Ovary (tissue), 9 donors: ENCODE measurements around the gene MCM7. TPM values are rescaled to one million over a fixed set of nuclear protein-coding genes. Genes with fewer than 3 reads are reported as not detected.

Source experiments
- DNase-seq, 5 donors: peaks; one replicate each; pipeline ENCODE4 v3.0.0-alpha.2; 2019 to 2020
- H3K27ac ChIP-seq, 2 donors: fragments of 200-600 bp; one replicate each; pipeline versions ENCODE4 v1.5.1 to v1.8.0; 2019 to 2022
- H3K27me3 ChIP-seq: fragments of 200-600 bp; one replicate; pipeline ENCODE4 v1.8.0; 2022
- H3K36me3 ChIP-seq: fragments of 200-600 bp; sonication (generic); one replicate; pipeline ENCODE4 v1.5.1; 2019
- H3K4me1 ChIP-seq: one replicate; pipeline ENCODE4 v1.8.1; 2013; ENCODE audit warnings: mild to moderate bottlenecking, moderate library complexity; ENCODE audit not compliant: insufficient read depth
- H3K4me3 ChIP-seq: fragments of 200-600 bp; sonication (generic); one replicate; pipeline ENCODE4 v1.5.1; 2017
- H3K9me3 ChIP-seq, 2 donors: fragments of 200-600 bp in 1 of 2; sonication (generic) in 1 of 2; one replicate each; pipeline versions ENCODE4 v1.5.1 to v1.8.1; 2013 to 2019; ENCODE audit warnings: mild to moderate bottlenecking in 1 of 2, moderate library complexity in 1 of 2
- EP300 ChIP-seq: sonication (generic); formaldehyde crosslinking; IDR thresholded peaks from one replicate; pipeline ENCODE4 v1.6.1; 2017; ENCODE audit warnings: antibody characterized with exemption
- POLR2A ChIP-seq: fragments of 450-650 bp; IDR thresholded peaks from one replicate; pipeline ENCODE4 v1.6.1; 2017; ENCODE audit warnings: antibody characterized with exemption, mild to moderate bottlenecking, moderate library complexity
- WGBS, 3 donors: extraction: QIAGEN DNeasy Blood & Tissue Kit in 1 of 3; methylation state at CpG; one replicate each; pipeline versions ENCODE4 v1.1.5 to v1.1.7; 2013 to 2017; 5-methylcytosine and 5-hydroxymethylcytosine counted together
- intact Hi-C, 4 donors: fragments of 100-400 bp; cut with DNase I; formaldehyde crosslinking; loops; one replicate each; pipeline versions ENCODE4 v1.11.0 to v1.15.1; 2022 to 2023
- polyA plus RNA-seq, 2 donors: library from polyadenylated mRNA; stranded (reverse); fragments of 200-250 nt in 1 of 2; fragments of 350-450 nt in 1 of 2; fragmentation: Illumina TruSeq in 1 of 2; extraction: RNeasy Lipid Tissue Mini Kit (QIAGEN cat#74804) in 1 of 2; gene quantifications; one replicate each; pipeline ENCODE4 v1.2.3, GENCODE V29; 2013 to 2014
- total RNA-seq, 7 donors: library from RNA; depleted of rRNA in 2 of 7; stranded (reverse); fragments of >200 nt in 2 of 7; fragmentation: NEBNext Ultra II Directional in 3 of 7; extraction: Animal tissue kit (Norgen Biotek cat#: 25700) in 3 of 7; gene quantifications; one replicate each; pipeline versions ENCODE4 v1.1.0 to v1.2.4, GENCODE V29; 2016 to 2023
- TF ChIP-seq, protein P1 (sequence below), 3 donors: fragments of 450-650 bp in 2 of 3; fragments of 200-600 bp in 1 of 3; IDR thresholded peaks; one replicate each; pipeline versions ENCODE4 v1.5.1 to v1.8.0; 2016 to 2022; ENCODE audit warnings: antibody characterized with exemption in 3 of 3, mild to moderate bottlenecking in 1 of 3
- donor health status: DM: no; HTN: no; CAD: no; lungs with moderate emphysema.
- donor health status: DM: no; HTN: no; CAD: no.
- donor health status: Bipolar disorder and iron deficiency.
- donor health status: DM: yes; HTN: yes; CAD: no.
- donor health status: DM: no; HTN: no; CAD: no.
- donor health status: DM: yes; HTN: yes; CAD: no.

MCM7 gene
- total and polyA plus RNA-seq, 9 donors: 24.4 to 79.7 (median 44.1) TPM

DNA sequence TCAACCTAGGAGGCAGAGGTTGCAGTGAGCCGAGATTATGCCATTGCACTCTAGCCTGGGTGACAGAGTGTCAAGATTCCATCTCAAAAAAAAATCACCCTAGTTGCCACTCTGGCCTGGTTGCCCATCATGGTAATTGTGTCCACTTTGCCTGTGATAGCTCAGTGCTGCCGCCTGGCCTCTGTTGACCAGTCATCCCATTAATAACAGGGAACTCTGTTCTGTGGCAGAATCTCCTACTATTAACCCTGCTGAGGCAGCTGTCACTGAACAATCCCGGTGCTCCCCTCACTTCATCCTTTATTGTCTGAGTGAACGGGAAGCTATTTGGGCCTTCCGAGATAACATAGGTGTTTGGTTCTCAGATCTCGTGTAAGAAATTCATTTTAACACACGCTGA, 34.2 kb downstream of the MCM7 start:
- WGBS, 3 donors: 76 to 85% (median 85%) methylated on average over 7 of the region's 7 CpGs
- peaks cover 5% of the 10 kb centered on the region for H3K4me1 ChIP-seq
- no peak overlapping the region for H3K27ac ChIP-seq
- H3K9me3 ChIP-seq: peaks cover 6 to 14% of the 10 kb centered on the region in 2 donors
- DNase-seq: no peak
- TF ChIP-seq EP300 (no peak), POLR2A (no peak)
- TF ChIP-seq, protein P1, sequence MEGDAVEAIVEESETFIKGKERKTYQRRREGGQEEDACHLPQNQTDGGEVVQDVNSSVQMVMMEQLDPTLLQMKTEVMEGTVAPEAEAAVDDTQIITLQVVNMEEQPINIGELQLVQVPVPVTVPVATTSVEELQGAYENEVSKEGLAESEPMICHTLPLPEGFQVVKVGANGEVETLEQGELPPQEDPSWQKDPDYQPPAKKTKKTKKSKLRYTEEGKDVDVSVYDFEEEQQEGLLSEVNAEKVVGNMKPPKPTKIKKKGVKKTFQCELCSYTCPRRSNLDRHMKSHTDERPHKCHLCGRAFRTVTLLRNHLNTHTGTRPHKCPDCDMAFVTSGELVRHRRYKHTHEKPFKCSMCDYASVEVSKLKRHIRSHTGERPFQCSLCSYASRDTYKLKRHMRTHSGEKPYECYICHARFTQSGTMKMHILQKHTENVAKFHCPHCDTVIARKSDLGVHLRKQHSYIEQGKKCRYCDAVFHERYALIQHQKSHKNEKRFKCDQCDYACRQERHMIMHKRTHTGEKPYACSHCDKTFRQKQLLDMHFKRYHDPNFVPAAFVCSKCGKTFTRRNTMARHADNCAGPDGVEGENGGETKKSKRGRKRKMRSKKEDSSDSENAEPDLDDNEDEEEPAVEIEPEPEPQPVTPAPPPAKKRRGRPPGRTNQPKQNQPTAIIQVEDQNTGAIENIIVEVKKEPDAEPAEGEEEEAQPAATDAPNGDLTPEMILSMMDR (IDR thresholded peaks at IDR 0.05): no peak
- peaks cover 7% of the 10 kb centered on the region for H3K36me3 ChIP-seq
- H3K27me3 ChIP-seq: no peaks in the 10 kb centered on the region
- no peak overlapping the region for H3K4me3 ChIP-seq
- intact Hi-C loops: no loop called here

DNA sequence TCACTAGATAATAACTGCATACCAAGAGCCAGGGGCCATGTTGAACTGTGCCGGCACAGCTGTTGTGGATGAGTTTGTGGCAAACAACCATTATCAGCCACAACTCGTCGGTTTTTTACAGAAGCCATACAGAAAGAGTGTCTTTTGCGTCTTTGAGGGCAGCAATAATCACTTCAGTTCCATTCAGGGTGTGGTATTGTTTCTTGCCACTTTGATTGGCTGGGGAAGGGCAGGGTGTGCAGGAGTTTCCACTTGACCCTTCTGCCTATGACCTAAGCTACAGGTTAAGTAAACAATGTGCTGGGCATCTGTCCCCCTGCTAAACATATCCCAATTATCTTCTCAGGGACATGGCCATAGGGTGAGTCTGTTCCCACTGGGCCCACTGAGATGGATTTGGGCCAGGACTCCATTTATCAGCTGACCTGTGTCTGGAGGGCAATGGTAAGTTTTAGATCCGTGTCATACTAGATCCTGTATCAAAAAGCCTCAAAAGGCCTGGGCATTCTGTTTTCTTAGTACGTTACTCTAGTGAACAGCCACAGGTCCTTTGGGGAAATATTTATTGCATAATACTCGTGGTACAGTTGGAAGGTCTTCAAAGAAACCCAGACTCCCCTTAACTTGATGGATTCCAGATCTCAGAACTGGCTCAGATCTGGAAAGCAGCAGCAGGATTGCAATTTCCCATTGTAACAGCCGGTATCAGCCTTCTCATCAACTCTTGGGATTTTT, 35.6 kb downstream of the MCM7 start:
- peak in 2 of 5 donors; percentile 43 to 55 for DNase-seq
- peaks cover 5% of the 10 kb centered on the region for H3K4me1 ChIP-seq
- intact Hi-C loops: no loop called here
- 5 to 19% (median 7%) methylated on average over 8 of the region's 8 CpGs for WGBS, 3 donors
- H3K9me3 ChIP-seq: peaks cover 0 to under 1% of the 10 kb centered on the region in 2 donors
- H3K27ac ChIP-seq: peak overlapping the region in 1 of 2 donors; percentile 65
- TF ChIP-seq POLR2A (no peak), EP300 (no peak)
- TF ChIP-seq, protein P1 (IDR thresholded peaks at IDR 0.05): no peak
- H3K4me3 ChIP-seq: no peak overlapping the region
- H3K27me3 ChIP-seq: no peaks in the 10 kb centered on the region
- H3K36me3 ChIP-seq: no peaks in the 10 kb centered on the region

DNA sequence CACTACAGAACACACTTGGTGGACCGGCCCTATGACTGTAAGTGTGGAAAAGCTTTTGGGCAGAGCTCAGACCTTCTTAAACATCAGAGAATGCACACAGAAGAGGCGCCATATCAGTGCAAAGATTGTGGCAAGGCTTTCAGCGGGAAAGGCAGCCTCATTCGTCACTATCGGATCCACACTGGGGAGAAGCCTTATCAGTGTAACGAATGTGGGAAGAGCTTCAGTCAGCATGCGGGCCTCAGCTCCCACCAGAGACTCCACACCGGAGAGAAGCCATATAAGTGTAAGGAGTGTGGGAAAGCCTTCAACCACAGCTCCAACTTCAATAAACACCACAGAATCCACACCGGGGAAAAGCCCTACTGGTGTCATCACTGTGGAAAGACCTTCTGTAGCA, 37.0 kb downstream of the MCM7 start:
- Histone ChIP-seq H3K36me3 (no peaks in the 10 kb centered on the region), H3K9me3 (no peaks in the 10 kb centered on the region), H3K4me1 (peaks cover 5% of the 10 kb centered on the region), H3K27me3 (no peaks in the 10 kb centered on the region), H3K27ac (no peak overlapping the region), H3K4me3 (no peak overlapping the region)
- no peak for DNase-seq
- intact Hi-C loops: no loop called here
- 86 to 91% (median 88%) methylated on average over 9 of the region's 9 CpGs for WGBS, 3 donors
- TF ChIP-seq EP300: no peak
- TF ChIP-seq, protein P1 (IDR thresholded peaks at IDR 0.05): no peak
- no peak for TF ChIP-seq POLR2A

DNA sequence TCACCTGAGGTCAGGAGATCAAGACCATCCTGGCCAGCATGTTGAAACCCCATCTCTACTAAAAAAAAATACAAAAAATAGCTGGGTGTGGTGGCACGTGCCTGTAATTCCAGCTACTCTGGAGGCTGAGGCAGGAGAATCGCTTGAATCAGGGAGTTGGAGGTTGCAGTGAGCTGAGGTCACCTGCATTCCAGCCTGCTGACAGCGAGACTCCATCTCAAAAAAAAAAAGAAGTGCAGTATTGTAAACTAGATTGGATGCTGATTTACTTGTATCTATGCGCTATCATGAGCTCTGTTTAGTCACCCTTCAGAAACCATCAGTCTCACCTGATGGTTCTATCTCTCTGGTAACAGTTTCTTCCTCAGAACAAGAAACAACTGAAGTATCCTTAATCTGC, 37.8 kb downstream of the MCM7 start:
- 86 to 95% (median 94%) methylated on average over 4 of the region's 4 CpGs for WGBS, 3 donors
- no peak for DNase-seq

More for the DNA sequence above, 37.8 kb downstream of the MCM7 start:
- Histone ChIP-seq H3K9me3 (no peaks in the 10 kb centered on the region), H3K4me1 (peaks cover 5% of the 10 kb centered on the region), H3K27ac (no peak overlapping the region), H3K36me3 (no peaks in the 10 kb centered on the region), H3K4me3 (no peak overlapping the region), H3K27me3 (no peaks in the 10 kb centered on the region)
- TF ChIP-seq, protein P1 (IDR thresholded peaks at IDR 0.05): no peak
- TF ChIP-seq POLR2A (no peak), EP300 (no peak)
- intact Hi-C loops: no loop called here
